Keratinocyte (primary cell): ENCODE results near the gene ANKS6. TPM values are rescaled to one million over a fixed set of nuclear protein-coding genes. Genes with fewer than 3 reads are reported as not detected.

Source experiments
- DNase-seq: peaks from one replicate; pipeline ENCODE4 v3.0.0-alpha.2; 2011; ENCODE audit warnings: low read depth, missing footprints, low spot score
- FAIRE-seq: peaks from 2 replicates; lab custom pipeline; 2011; peaks lifted over from hg19 to GRCh38; lab: Jason Lieb, UNC
- H2AFZ ChIP-seq: 2 replicates; pipeline ENCODE4 v1.6.0; 2012; ENCODE audit warnings: low read length, control low read depth, inconsistent platforms; ENCODE audit not compliant: control insufficient read depth
- H3K27ac ChIP-seq: 2 replicates; pipeline ENCODE4 v1.5.1; 2011; ENCODE audit warnings: low read length; ENCODE audit not compliant: control insufficient read depth, insufficient read depth
- H3K27me3 ChIP-seq: 3 replicates; pipeline ENCODE4 v1.6.0; 2011; ENCODE audit warnings: low read length; ENCODE audit not compliant: control insufficient read depth, insufficient read depth; ENCODE audit errors: extremely low read depth
- H3K36me3 ChIP-seq, 2 experiments: 2 replicates in 1 of 2; 3 replicates in 1 of 2; pipeline ENCODE4 v1.5.1; 2011; ENCODE audit warnings: low read length in 2 of 2, mild to moderate bottlenecking in 1 of 2; ENCODE audit not compliant: control insufficient read depth in 2 of 2, insufficient read depth in 2 of 2; ENCODE audit errors: extremely low read depth in 1 of 2
- H3K4me1 ChIP-seq: 3 replicates; pipeline ENCODE4 v1.5.1; 2011; ENCODE audit warnings: low read length; ENCODE audit not compliant: control insufficient read depth, insufficient read depth; ENCODE audit errors: extremely low read depth
- H3K4me2 ChIP-seq: 3 replicates; pipeline ENCODE4 v1.6.0; 2011; ENCODE audit warnings: low read depth, low read length; ENCODE audit not compliant: control insufficient read depth, insufficient read depth; ENCODE audit errors: extremely low read depth
- H3K4me3 ChIP-seq, 3 experiments: fragments of 200-600 bp in 1 of 3; sonication (generic) in 1 of 3; 2 replicates in 2 of 3; 3 replicates in 1 of 3; pipeline ENCODE4 v1.5.1; 2011 to 2016; ENCODE audit warnings: low read length in 3 of 3, mild to moderate bottlenecking in 3 of 3, control low read depth in 2 of 3, inconsistent platforms in 1 of 3, low read depth in 1 of 3, mixed read lengths in 1 of 3, mixed run types in 1 of 3, moderate library complexity in 1 of 3; ENCODE audit not compliant: control insufficient read depth in 2 of 3, insufficient read depth in 2 of 3; ENCODE audit errors: extremely low read depth in 1 of 3
- H3K79me2 ChIP-seq: 2 replicates; pipeline ENCODE4 v1.6.0; 2012; ENCODE audit warnings: low read length; ENCODE audit not compliant: control insufficient read depth, insufficient read depth
- H3K9ac ChIP-seq: 3 replicates; pipeline ENCODE4 v1.6.0; 2011; ENCODE audit warnings: low read length; ENCODE audit not compliant: control insufficient read depth, insufficient read depth; ENCODE audit errors: extremely low read depth
- H3K9me1 ChIP-seq: 3 replicates; pipeline ENCODE4 v1.6.0; 2011; ENCODE audit warnings: low read length; ENCODE audit not compliant: control insufficient read depth, insufficient read depth; ENCODE audit errors: extremely low read depth
- H3K9me3 ChIP-seq: 2 replicates; pipeline ENCODE4 v1.5.1; 2012; ENCODE audit warnings: low read depth, low read length; ENCODE audit not compliant: control insufficient read depth
- H4K20me1 ChIP-seq: 3 replicates; pipeline ENCODE4 v1.6.0; 2011; ENCODE audit warnings: low read length; ENCODE audit not compliant: control insufficient read depth, insufficient read depth; ENCODE audit errors: extremely low read depth
- EZH2 ChIP-seq: IDR thresholded peaks from one replicate; pipeline ENCODE4 v1.6.1; 2012; ENCODE audit warnings: inconsistent platforms, mild to moderate bottlenecking, low read length, moderate library complexity
- dilution Hi-C: fragments of 300-500 bp; cut with MboI; formaldehyde crosslinking; loops from one replicate; pipeline ENCODE4 v1.7.0; 2020; ENCODE audit warnings: low sequenced_read_pairs; ENCODE audit not compliant: extremely low pct_ligation_motif_present
- polyA plus RNA-seq, 5 experiments: library from polyadenylated mRNA; depleted of rRNA in 3 of 5; stranded (reverse) in 3 of 5; stranded (forward) in 1 of 5; unstranded in 1 of 5; fragments of >200 nt; gene quantifications; 1 replicate in 1 of 5; 2 replicates in 3 of 5; 3 replicates in 1 of 5; pipeline versions ENCODE4 v1.2.1 to v1.2.3, GENCODE V29; 2011 to 2012; ENCODE audit warnings: missing spikeins in 2 of 5, low read depth in 1 of 5, low replicate concordance in 1 of 5
- TF ChIP-seq, protein P1 (sequence below), 3 experiments: IDR thresholded peaks in 1 of 3; conservative IDR thresholded peaks in 1 of 3; optimal IDR thresholded peaks in 1 of 3; 2 replicates in 2 of 3; 3 replicates in 1 of 3; pipeline versions ENCODE3 to v1.5.1; 2011; ENCODE audit warnings: low read length in 3 of 3, mild to moderate bottlenecking in 3 of 3, moderate library complexity in 2 of 3, control low read depth in 1 of 3, inconsistent platforms in 1 of 3; ENCODE audit not compliant: insufficient read depth in 2 of 3; ENCODE audit errors: extremely low read depth in 1 of 3

Gene ANKS6
- polyA plus RNA-seq, 1 donor (not counting 4 experiments of a cell fraction or from before 2014, with no cell fraction given), result 13.5 TPM

DNA sequence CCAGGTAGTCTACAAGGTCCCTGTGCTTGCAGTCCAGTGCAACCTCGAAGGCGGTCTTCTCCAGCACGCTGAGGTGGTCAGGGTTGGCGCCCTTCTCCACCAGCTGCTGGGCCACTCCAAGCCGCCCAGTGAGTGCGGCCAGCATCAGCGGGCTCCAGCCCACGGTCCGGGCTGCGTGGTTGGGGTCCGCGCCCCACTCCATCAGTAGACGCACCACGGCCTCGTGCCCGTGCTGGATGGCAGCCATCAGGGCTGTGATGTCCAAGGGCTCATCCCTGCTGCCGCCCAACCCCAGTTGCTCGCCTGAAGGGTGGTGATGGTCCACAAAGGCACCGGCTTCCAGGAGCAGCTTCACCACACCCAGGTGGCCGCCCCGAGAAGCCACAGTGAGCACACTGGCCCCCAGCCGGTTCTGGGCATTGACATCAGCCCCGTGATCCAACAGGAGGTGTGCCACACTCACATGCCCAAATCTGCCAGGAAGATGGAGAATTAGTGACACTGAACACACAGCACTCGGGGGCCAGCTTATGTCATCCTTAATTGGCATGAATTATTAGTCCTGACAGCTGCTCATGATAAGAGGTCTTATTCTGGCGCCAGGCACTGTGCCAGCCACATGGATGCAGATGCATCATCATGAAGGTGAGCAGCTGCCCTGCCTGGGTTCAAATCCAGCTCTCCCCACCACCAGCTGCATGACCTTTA, 6.1 kb downstream of the ANKS6 start:
- H2AFZ ChIP-seq, result no peak overlapping the region
- peaks cover 1 to 17% of the 10 kb centered on the region in 2 experiments for H3K36me3 ChIP-seq
- peak overlapping the region; percentile 77 for H3K27ac ChIP-seq
- H3K9me1 ChIP-seq, result no peaks in the 10 kb centered on the region
- no peak for FAIRE-seq
- H4K20me1 ChIP-seq, result no peaks in the 10 kb centered on the region
- H3K4me2 ChIP-seq, result peak overlapping the region; percentile 67
- no peaks in the 10 kb centered on the region for H3K27me3 ChIP-seq
- H3K4me1 ChIP-seq, result peaks cover 34% of the 10 kb centered on the region
- DNase-seq, result no peak
- dilution Hi-C loops, result no loop called here
- H3K9me3 ChIP-seq, result no peaks in the 10 kb centered on the region
- no peak overlapping the region for H3K4me3 ChIP-seq
- TF ChIP-seq EZH2, result no peak
- TF ChIP-seq, protein P1, sequence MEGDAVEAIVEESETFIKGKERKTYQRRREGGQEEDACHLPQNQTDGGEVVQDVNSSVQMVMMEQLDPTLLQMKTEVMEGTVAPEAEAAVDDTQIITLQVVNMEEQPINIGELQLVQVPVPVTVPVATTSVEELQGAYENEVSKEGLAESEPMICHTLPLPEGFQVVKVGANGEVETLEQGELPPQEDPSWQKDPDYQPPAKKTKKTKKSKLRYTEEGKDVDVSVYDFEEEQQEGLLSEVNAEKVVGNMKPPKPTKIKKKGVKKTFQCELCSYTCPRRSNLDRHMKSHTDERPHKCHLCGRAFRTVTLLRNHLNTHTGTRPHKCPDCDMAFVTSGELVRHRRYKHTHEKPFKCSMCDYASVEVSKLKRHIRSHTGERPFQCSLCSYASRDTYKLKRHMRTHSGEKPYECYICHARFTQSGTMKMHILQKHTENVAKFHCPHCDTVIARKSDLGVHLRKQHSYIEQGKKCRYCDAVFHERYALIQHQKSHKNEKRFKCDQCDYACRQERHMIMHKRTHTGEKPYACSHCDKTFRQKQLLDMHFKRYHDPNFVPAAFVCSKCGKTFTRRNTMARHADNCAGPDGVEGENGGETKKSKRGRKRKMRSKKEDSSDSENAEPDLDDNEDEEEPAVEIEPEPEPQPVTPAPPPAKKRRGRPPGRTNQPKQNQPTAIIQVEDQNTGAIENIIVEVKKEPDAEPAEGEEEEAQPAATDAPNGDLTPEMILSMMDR (optimal IDR thresholded peaks at IDR 0.05 in 1 of 3, IDR thresholded peaks at IDR 0.05 in 1 of 3, conservative IDR thresholded peaks at IDR 0.05 in 1 of 3; ENCODE audit: extremely low read depth in 1 of 3, insufficient read depth in 2 of 3, low read length in 3 of 3), result no peak
- peak overlapping the region; percentile 46 for H3K9ac ChIP-seq
- H3K79me2 ChIP-seq, result peaks cover 22% of the 10 kb centered on the region

DNA sequence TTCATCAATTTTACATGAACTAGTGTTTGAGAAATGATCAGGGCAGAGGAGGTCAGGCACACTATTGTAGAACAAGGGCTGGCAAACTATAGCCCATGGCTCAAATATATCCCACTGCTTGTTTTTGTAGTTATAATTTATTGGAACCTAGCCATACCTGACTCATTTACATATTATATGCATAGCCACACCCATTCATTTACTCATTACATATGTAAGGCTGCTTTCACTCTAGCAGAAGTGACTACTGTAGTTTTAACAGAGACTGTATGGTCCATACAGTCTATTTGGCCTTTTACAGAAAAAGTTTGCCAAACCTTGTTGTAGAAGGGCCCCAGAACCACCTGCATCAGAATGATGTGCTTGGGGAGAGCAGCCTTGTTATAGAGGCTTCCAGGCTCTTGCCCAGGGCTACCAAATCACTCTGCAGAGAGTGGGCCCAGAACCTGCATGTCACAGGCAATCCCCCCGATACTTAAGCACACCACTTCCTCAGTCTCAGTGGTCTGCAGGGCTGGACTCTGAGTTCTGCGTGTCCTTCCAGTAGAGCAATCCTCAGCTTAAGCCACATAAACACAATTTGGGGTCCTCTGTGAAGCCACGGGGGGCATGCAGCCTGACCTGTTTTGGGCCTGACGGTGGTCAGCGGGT, 6.7 kb downstream of the ANKS6 start:
- H3K9me3 ChIP-seq, result no peaks in the 10 kb centered on the region
- TF ChIP-seq, protein P1 (optimal IDR thresholded peaks at IDR 0.05 in 1 of 3, IDR thresholded peaks at IDR 0.05 in 1 of 3, conservative IDR thresholded peaks at IDR 0.05 in 1 of 3; ENCODE audit: extremely low read depth in 1 of 3, insufficient read depth in 2 of 3, low read length in 3 of 3), result no peak
- no peak for TF ChIP-seq EZH2
- H3K36me3 ChIP-seq, result peaks cover 1 to 17% of the 10 kb centered on the region in 2 experiments
- H3K4me3 ChIP-seq, result no peak overlapping the region
- H3K4me1 ChIP-seq, result peaks cover 27% of the 10 kb centered on the region
- H3K27ac ChIP-seq, result no peak overlapping the region
- dilution Hi-C loops, result no loop called here
- FAIRE-seq (no peak), DNase-seq (no peak)
- H3K27me3 ChIP-seq, result no peaks in the 10 kb centered on the region
- no peaks in the 10 kb centered on the region for H4K20me1 ChIP-seq
- H2AFZ ChIP-seq, result no peak overlapping the region
- no peak overlapping the region for H3K9ac ChIP-seq
- H3K9me1 ChIP-seq, result no peaks in the 10 kb centered on the region
- H3K4me2 ChIP-seq, result no peak overlapping the region
- H3K79me2 ChIP-seq, result peaks cover 16% of the 10 kb centered on the region
